Measurements from ENCODE around the gene ASAP3.
A peak's percentile ranks its signal among the peaks of the same experiment; 100 is the strongest.

- TF ChIP-seq POLR2A (IDR thresholded peaks at IDR 0.05) (peak in 1 of 2 donors; percentile 21), CTCF (IDR thresholded peaks at IDR 0.05) (no peak)
Measured at GRCh38 chr1:23423415-23424292, 60.3 kb downstream of the ASAP3 start.

Data from adrenal gland (tissue), 5 donors.